ENCODE data around the gene KAT2A.

Gene KAT2A

DNA sequence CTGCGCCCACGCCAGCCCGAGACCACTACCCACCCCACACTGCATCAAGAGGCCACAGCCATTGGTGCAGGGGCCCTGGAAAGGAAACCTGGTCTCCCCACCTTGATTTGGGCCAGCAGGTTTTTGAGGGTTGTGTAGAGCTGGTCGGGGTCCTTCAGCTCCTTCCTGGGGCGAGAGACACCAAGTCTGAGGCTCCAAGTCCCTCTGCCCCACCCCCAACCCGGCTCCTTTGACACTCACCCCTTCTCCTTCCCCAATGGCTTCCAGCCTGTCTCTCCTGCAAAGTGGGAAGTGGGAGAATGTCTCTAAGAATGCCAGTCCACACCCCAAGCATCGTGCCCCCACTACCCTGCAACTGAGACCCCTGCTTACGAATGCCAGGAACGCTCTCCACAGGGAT is 7.0 kb downstream of the KAT2A start:
- no peak for DNase-seq (ENCODE audit: low read depth)

DNA sequence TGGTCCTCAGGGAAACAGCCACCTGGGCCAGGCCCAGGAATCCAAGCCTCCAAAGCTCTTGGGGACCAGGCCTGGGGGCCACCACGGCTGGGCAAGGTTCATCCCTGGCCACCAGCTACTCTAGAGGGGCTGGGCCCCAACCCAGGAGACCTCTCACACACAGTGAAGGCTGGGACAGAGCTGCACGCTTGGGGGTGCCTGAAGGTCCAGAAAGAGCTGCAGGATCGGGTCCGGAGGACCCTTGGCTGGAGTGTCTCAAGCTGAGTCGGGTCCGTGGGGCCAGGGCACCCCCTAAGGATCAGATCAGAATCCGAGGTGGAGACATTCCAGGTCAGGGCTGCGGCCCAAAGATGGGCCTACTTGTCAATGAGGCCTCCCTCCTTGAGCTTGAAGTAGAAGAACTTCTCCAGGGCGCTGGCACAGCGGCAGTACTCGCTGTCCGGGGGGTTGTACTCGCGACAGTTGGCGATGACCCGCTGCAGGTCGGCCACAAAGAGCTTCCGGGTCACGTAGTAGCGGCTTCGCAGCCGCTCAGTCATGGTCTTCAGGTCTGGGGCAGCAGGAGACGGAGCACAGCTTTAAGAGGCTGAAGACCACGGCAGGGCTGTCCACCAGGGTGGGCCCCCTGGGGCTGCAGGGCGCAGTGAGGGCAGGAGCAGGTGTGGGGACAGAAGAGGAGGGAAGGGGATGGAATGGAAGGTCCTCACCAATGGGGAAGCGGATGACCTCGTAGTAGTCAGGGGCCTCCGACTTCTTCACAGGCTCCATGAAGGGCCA is 7.7 kb downstream of the KAT2A start:
- DNase-seq (ENCODE audit: low read depth): no peak

DNA sequence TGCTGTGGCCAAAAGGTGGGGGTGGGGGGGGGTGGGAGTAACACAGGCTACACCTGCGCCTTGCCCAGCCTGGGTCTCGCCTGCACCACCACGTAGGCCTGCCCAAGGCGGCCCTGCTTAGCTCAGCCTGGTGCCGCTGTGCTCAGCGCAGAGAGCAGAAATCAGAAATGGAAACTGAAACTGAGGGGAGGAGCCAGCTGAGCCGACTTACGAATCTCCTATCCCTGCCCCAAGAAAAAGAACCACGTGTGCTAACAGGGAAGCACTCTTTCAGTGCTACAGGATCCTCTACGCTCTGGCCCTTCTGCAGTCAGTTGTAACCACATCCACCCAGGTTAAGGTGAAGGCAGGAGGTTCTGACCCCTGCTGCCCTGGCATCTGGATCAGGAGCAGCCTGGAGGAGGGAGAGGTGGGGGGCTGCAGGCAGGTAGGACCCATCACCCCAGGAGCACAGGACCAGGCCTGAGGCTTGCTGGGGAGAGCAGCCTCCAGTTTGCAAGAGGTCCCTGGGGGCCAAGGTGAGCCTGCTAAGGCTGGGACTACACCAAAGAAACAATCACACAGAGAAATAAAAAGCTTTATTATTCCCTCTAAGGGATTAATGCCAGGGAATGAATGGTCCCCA is 8.5 kb downstream of the KAT2A start, which contains the start of gene DHX58:
Gene DHX58 (minus strand): TSS at position 163 of the 625 bp plus-strand sequence. CDS start 822 bp downstream, outside the sequence.
- peak; percentile 67 for DNase-seq (ENCODE audit: low read depth)

DNA sequence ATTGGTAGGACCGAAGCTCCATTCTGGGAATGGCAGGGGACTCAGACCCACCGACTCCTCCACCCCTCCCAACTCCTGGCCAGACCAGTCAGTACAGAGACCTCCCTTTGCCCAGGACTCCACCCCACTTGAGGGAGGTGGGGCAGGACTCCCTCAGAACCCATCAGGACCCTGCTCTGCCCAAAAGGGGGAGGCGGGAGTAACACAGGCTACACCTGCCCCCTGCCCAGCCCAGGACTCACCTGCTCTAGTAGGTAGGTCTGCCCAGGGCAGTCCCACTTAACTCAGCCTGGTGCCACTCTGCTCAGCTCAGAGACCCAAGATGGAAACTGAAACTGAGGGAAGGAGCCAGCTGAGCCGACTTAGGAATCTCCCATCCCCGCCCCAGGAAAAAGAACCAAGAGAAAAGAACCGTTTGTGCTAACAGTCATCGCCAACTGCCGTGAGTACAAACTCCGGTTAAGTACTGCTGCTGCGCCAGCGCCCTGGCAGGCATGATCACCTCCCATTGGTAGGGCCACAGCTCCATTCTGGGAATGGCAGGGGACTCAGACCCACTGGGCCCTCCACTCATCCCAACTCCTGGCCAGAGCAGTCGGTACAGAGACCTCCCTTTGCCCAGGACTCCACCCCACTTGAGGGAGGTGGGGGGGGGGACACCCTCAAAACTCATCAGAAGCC is 9.2 kb downstream of the KAT2A start:
- no peak for DNase-seq (ENCODE audit: low read depth)

DNA sequence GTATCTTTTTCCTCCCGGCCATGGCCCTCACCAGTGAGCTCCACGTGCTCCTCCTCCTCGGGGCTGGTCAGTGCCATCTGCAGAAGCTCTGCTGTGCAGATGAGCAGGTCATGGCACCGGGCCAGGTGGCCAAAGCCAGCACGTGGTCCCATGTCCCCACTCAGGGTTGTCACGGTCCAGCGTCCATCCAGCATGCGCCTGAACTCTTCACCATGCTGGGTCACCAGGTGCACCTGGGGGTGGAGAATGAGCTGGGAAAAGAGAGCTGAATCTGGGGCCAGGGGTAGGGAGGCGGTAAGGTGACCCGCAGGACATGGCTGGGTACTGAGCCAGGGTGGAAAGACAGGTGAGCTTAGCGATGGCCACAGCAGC is 9.9 kb downstream of the KAT2A start:
- no peak for DNase-seq (ENCODE audit: low read depth)

DNA sequence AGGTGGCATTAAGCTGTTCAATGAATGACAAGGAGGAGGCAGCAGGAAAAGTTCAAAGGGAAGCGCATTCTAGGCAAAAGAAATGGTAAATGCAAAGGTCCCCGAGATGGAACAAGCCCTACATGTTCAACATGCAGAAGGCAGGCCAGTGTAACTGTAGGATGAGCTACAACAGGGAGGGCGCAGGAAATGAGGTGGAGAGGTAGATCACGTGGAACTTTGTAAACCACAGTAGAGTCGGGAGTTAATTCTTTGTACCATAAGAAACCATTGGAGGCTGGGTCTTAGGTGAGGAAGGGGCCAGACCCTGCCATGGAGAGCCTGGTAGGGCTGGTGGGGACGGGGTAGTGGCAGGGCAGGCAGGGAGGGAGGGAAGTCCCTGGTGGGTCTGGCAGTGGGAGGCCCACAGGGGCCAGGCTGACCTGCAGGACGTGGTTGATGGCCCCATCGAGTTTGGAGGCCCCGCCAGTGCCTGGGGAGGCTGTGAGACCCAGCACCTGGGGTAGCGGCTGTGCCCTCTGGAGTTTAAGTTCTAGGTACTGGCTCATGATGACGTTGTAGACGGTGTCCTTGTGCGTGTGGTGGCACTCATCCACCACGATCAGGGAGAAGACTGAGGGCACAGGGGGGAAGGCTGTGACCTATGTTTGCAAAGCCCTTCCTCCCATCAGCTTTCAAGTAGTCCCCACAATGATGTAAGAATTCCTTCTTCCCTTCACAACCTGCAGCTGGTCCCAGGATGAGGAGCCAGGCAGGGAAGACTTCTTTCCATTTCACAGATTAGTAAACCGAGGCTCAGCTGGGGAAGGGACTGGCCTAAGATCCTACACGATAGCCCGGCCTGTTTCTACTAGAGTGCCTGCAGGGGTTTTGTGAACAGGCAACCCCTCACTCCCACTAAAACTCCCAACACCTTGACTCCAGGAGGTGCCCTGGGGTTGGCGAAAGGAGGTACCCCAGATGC is 10.6 kb downstream of the KAT2A start:
- DNase-seq (ENCODE audit: low read depth): no peak

DNA sequence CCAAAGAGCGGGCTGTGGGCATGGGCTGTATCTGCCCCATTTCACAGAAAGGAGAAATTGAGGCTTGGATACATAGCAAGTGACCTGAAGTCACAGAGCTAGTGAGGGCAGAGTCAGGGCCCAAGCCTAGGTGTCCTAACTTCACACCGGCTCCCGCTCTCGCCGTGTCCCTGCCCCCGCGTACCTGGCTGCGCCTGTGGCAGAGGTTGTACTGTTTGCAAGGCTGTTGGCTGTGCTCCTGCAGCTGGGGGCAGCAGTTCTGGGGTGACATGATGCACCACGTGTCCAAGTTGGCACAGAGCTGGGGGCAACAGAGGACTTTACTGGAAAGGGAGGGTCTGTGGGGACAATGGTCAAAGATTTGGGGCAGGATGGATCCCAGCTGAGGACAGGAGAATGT is 12.1 kb downstream of the KAT2A start:
- no peak for DNase-seq (ENCODE audit: low read depth)

DNA sequence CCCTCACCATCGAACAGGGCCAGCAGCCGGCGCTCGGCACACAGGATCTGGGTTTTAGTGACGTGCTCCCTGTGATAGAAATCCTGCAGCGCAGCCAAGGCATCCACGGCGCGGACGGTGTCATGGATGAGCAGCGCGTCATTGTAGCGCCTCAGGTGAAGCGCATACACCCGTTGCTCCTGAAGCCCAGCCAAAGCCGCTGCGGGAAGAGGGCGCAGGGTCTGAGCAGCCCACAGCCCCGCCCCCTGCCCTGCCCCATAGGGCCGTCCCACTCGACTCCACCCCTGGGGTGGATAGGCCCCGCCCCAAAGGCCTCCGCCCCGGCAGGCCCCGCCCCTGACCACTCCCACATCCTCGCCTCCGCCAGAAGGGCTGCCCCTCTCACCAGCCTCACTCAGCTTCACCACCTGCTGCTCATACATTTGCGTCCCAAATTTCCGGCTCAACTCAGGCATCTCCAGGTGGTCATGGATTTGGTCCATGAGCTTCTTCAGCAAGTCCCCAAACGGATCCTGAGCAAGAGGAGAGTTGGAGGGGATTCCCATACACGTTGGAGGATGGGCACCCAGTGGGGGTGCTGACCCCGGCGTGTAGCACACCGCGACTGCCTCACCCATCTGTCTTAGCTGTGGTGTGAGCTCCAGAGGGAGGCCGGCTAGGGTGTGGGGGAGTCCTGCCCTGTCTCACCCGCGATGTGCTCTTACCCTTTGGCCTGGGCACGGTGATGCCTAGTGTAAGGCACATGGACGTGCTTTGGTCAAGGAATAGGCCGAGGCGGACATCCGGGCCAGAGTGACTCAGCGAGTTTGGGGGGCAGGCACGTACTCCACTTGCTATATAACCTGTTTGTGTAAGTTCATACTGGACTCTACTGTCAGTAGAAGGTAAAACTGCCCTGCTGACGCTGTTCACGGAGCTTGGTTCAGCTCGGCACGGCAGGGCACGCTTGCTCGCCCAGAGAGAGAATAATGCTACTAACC is 13.3 kb downstream of the KAT2A start:
- peak; percentile 89 for DNase-seq (ENCODE audit: low read depth)

DNA sequence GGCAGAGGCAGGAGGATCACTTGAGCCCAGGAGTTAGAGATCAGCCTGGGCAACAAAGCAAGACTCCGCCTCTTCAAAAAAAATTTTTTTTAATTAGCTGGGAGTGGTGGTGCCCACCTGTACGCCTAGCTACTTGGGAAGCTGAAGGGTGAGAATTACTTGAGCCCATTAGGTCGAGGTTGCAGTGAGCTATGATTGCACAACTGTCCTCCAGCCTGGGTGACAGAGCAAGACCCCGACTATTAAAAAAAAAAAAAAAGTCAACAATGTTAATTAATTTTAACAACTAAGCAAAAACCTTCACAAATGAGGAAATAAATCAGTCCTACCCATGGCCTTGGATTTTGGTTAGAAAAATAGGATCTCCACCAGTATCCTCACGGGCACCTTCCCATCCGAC is 14.0 kb downstream of the KAT2A start:
- DNase-seq (ENCODE audit: low read depth): no peak

DNA sequence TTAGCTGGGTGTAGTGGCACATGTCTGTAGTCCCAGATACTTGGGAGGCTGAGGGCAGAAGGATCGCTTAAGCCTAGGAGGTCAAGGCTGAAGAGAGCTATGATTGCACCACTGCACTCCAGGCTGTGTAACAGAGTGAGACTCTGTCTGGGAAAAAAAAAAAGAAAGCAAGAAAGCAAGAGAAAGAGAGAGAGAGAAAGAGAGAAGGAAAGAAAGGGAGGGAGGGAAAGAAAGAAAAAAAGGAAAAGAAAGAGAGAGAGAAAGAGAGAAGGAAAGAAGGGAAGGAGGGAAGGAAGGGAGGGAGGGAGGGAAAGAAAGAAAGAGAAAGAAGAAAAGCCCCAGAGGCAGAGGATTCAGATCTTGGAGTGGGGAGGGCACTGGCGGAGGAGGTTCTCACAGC is 15.2 kb downstream of the KAT2A start:
- no peak for DNase-seq (ENCODE audit: low read depth)

DNA sequence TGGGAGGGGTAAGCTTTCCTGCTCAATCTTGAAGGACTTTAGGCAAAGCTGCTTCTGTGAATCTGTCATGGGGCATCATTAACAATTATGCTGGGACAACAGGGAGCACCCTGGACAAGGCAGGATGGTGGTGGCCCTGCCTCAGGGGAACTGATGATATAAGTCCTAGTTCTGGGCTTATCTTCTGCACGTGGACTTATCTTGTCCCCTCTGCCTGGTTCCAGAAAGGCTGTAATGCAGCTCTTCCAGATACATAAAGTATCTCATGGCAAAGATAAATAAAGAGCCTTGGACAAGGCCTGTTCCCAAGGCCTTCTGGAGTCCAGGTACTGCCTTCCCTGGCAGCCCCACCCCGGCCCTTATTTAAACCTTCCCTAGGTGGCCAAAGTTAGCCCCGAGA is 16.9 kb downstream of the KAT2A start:
- no peak for DNase-seq (ENCODE audit: low read depth)

DNA sequence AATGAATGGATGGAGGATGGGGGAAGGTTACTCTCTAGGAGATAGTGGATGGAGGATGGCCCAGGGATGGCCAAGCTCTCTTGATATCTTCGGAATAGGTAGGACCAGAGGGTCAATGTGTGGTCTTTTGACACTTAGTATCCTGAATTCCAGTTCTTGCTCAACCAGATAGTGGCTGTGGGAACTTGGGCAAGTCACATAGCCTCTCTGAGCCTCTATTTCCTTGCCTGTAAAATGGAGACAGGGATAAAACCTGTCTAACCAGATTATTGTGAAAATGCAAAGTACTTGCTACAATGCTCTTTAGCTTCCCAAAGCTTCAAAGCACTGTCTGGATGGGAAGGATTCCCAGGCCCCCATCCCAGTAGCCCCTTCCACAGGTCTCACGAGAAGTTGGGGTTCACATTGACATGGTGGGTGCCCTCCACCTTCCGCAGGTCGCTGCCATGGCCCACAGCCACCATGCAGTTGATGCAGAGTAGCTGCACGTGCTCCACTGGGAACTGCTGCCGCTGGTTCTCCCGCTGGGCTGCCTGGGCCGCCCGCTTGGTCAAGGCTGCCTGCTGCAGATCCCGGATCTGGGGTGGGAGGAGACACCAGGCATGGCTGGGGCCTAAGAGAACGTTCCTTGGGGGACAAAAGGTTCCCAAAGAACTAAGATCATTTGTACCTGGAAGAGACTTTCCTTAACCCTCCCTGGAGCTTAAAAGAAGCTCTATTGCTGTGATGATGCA is 17.8 kb downstream of the KAT2A start:
- DNase-seq (ENCODE audit: low read depth): no peak

DNA sequence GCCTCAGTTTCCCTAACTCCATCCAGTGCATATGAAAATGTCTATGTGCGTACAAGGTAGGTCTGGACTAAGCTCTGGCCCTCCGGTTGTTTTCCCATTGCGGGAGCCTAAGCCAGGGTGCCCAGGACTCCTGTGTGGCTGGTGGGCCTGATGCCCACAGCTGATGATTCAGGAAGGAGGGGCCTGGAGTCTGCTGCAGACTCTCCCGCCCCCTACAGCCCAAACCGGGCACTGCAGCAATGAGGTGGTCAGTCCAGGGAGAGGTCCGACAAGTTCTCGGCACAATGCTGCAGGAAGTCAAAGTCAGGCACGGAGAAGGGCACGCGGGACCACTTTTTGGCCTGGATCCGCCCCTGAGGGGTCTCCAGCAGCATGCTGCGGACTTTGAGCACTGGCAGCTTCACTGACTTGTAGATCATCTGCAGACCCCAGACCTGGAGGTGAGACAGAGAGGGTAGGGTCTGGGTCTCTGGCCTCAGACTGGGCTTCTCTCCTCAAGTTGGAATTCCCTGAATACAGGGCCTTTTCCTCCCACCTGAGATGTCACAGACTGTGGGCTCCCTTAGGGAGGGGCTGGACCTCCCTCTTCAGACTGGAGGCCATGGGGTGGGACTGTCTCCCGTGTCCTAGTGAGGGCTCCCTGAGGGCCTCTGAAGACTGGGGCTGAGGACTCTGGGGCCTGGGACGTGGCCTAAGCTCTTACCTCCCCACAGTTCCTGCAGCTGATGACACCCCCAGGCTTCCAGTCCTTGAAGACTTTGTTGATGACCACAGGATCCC is 19.5 kb downstream of the KAT2A start:
- peak; percentile 45 for DNase-seq (ENCODE audit: low read depth)

DNA sequence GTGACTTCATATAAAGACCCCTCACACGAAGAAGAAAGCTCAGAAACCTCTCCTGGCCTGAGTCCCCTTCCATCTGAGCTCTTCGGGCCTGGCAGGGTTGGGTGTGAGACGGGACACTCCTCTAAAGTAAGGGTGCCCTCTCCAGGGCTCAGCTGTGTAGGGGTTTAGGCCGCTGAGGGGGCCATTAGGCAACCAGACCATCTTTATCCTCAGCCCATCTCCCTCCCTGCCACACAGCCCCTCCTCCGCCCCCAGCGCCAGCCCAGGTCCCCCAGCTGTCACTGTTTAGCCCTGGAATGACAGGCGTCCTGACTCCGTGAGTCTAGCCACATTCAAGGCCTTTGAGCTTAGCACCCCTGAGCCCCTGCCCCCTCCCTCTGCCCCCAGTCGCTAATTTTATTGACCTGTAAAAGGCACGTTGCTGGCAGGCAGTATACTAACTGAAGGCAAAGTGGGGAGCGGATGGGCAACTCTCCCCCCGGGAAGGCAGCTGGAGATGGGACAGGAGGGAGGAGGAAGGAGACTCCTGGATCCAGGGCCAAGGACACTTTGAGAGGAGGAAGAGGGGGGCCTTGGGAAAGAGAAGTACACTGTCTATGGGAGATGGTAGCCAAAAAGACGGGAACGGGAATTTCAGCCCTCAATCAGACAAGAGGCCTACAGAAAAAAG is 22.3 kb downstream of the KAT2A start:
- no peak for DNase-seq (ENCODE audit: low read depth)

DNA sequence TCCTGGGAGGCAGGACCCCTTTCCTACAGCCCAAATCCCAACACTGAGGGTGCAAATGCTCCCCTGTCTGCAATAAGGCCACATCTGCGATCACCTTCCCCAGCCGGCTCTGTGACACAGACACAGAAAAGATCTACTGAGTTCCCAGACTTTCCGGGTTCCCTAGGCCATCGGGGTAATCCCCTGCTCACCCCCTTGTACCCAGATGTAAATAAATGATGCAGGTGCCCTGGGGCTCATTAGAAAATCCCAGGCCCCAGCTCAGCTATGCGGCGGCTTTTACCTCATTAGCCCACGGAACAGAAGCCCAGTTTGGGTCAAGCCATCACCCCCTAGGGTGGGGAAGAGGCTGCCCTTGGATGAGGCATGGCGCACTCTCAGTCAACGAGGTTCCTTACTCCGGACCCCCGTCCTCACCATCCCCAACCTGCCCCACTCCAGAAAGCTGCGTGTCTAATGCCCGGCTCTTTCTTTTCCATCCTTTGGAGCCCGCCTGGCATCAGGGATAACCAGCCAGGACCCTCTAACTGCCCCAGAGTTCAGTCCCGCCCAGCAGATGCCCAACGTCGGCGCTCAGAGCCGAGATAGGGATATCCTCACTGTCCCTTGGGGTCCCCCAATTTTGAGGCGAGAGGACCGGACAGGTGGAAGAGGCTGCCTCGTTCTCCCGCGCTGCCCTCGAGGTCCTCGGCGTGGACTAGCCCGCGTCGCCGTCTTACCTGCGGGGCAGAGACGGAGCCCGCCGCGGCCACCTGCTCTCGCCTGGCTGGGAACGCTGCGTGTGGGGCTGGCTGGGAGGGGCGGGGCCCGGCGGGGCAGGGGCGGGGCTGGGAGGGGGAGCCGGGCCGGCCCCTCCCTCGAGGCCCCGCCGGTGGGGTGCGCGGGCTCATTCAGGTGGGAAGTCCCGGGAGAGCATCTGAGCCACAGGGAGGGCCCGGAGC is 23.2 kb downstream of the KAT2A start, which contains the start of gene ZNF385C:
Gene ZNF385C (minus strand): TSS at position 783 of the 941 bp plus-strand sequence. CDS start 35,417 bp downstream, outside the sequence.
- DNase-seq (ENCODE audit: low read depth): peak; percentile 20

DNA sequence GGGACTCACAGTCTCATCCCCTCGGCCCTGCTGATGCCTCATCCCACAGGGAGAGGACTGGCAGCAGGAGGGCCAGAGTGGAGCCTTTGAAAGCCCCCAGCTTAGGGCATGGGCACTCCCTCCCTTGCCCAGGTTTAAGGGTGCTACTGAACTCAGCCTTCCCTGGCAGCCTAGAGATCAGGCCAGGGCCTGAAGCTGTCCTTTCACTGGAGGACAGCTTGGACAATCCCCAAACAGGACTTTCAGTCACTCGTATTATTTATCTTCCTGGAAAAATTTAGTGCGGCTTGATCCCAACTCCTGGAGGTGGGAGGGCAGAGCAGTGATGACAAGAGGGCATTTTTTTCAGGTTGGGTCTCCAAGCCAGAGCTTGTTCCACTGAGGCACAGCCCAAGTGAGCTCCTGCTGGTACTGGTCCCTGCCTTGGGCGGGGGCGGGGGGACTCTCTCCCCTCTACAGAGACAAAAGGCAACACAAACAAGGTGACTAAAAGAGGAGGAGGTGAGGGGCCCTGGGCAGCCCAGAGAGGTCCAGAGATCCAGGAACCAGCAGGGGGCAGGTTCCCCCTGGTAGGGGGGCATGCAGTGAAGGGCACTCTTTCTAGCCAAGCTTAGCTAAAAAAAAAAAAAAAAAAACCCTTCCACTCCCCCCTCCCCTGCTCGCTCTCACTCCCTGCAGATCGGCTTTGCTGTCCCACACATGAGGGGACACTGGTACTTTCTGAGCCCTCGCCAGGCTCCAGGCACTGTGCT is 24.6 kb downstream of the KAT2A start:
- no peak for DNase-seq (ENCODE audit: low read depth)

All from activated gamma-delta T cell treated with anti-CD3 and anti-CD28 coated beads, Interleukin-2, amount 50 U/mL, for 16 hours (primary cell).